ENCODE measurements around the gene SARS2. TPM values are rescaled to one million over a fixed set of nuclear protein-coding genes. Genes with fewer than 3 reads are reported as not detected.

Gene SARS2
- total RNA-seq, 1 donor from 2014 or later: 42.2 TPM

GRCh38 chr19:38915329-38916321 is 14.9 kb downstream of the SARS2 start:
- H3K4me3 ChIP-seq (ENCODE audit: low read depth, low read length): no peak overlapping the region
- no peak for DNase-seq (ENCODE audit: low read depth)
- TF ChIP-seq, protein P1, sequence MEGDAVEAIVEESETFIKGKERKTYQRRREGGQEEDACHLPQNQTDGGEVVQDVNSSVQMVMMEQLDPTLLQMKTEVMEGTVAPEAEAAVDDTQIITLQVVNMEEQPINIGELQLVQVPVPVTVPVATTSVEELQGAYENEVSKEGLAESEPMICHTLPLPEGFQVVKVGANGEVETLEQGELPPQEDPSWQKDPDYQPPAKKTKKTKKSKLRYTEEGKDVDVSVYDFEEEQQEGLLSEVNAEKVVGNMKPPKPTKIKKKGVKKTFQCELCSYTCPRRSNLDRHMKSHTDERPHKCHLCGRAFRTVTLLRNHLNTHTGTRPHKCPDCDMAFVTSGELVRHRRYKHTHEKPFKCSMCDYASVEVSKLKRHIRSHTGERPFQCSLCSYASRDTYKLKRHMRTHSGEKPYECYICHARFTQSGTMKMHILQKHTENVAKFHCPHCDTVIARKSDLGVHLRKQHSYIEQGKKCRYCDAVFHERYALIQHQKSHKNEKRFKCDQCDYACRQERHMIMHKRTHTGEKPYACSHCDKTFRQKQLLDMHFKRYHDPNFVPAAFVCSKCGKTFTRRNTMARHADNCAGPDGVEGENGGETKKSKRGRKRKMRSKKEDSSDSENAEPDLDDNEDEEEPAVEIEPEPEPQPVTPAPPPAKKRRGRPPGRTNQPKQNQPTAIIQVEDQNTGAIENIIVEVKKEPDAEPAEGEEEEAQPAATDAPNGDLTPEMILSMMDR (conservative IDR thresholded peaks at IDR 0.05; ENCODE audit: low read depth, low read length): no peak

- no peak for DNase-seq (ENCODE audit: low read depth)
- TF ChIP-seq, protein P1 (conservative IDR thresholded peaks at IDR 0.05; ENCODE audit: low read depth, low read length): no peak
- no peak overlapping the region for H3K4me3 ChIP-seq (ENCODE audit: low read depth, low read length)
Measured at GRCh38 chr19:38913958-38914357, 16.6 kb downstream of the SARS2 start.

DNA sequence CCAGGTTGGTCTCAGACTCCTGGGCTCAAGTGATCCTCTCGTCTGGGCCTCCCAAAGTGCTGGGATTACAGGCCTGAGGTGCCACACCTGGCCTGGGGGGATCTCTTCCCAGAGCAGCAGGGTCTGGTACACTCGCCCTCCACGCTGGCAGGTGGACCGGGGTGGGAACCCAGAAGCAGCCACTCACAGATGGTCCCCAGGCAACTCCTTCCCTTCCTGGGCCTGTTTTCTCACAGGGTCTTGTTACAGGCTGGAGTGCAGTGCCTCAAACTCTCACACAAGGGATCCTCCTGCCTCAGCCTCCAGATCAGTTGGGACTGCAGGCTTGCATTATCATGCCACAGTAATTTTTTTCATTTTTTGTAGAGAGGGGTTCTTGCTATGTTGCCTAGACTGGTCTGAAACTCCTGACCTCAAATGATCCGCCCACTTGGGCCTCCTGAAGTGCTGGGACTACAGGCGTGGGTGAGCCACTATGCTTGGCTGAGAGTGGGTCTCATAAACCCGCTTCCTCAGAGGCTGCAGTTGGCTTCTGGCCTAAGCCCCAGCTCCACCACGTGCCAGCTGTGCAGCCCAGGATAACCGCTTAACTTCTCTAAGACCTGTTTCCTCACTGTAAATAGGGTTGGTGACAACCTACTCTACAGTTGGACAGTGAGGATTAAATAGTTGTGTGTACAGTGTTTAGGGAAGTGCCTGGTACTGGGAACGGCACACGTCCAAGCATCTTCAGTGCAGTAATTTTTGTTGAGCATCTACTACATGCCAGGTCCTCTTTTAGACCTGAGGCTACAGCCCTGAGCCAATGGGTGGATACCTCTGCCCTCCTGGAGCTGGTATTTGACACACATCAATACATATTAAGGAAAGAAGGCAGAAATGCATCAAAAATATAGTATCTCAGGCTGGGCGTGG is 17.7 kb downstream of the SARS2 start:
- H3K4me3 ChIP-seq (ENCODE audit: low read depth, low read length): no peak overlapping the region
- no peak for DNase-seq (ENCODE audit: low read depth)
- TF ChIP-seq, protein P1 (conservative IDR thresholded peaks at IDR 0.05; ENCODE audit: low read depth, low read length): no peak

- no peak for DNase-seq (ENCODE audit: low read depth)
- TF ChIP-seq, protein P1 (conservative IDR thresholded peaks at IDR 0.05; ENCODE audit: low read depth, low read length): no peak
- H3K4me3 ChIP-seq (ENCODE audit: low read depth, low read length): no peak overlapping the region
Measured at GRCh38 chr19:38911388-38912001, 19.1 kb downstream of the SARS2 start.

GRCh38 chr19:38910488-38910887 is 20.1 kb downstream of the SARS2 start:
- TF ChIP-seq, protein P1 (conservative IDR thresholded peaks at IDR 0.05; ENCODE audit: low read depth, low read length): no peak
- DNase-seq (ENCODE audit: low read depth): no peak
- H3K4me3 ChIP-seq (ENCODE audit: low read depth, low read length): no peak overlapping the region

DNA sequence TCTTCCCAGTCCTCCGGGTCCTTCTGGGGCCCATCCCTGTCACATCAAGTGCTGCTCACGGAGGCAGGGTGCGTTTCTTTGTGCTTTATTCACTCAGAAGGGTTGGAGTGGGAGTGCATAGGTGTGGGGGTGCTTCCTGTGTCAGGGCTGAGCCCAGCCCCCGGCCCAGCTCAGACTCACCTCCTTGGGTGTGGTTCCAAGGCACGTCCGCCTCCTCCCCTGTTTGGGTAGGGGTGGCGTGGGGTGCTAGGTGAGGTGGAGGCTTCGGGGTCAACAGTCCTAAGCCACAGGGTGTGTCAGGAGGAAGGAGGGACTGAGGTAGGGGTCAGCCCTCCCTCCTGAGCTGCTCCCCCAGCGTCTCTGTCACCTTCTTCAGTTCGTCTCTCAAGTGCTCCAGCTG is 21.7 kb downstream of the SARS2 start:
- TF ChIP-seq, protein P1 (conservative IDR thresholded peaks at IDR 0.05; ENCODE audit: low read depth, low read length): no peak
- no peak overlapping the region for H3K4me3 ChIP-seq (ENCODE audit: low read depth, low read length)
- DNase-seq (ENCODE audit: low read depth): no peak
